Astrocyte (in vitro differentiated cells and primary cell): Measurements from ENCODE around the gene OS9. TPM values are rescaled to one million over a fixed set of nuclear protein-coding genes. Genes with fewer than 3 reads are reported as not detected.

ENCODE experiments used
- DNase-seq: peaks from one replicate; pipeline ENCODE4 v3.0.0-alpha.2; 2010; ENCODE audit warnings: low read depth
- FAIRE-seq: peaks from 2 replicates; lab custom pipeline; 2011; peaks lifted over from hg19 to GRCh38; lab: Jason Lieb, UNC
- H2AFZ ChIP-seq: 2 replicates; pipeline ENCODE4 v1.6.0; 2012; ENCODE audit warnings: low read depth, low read length, inconsistent platforms
- H3K27ac ChIP-seq: 2 replicates; pipeline ENCODE4 v1.5.1; 2011; ENCODE audit warnings: low read depth, low read length, inconsistent platforms
- H3K27me3 ChIP-seq: 2 replicates; pipeline ENCODE4 v1.6.0; 2011; ENCODE audit warnings: low read length, inconsistent platforms; ENCODE audit not compliant: insufficient read depth
- H3K36me3 ChIP-seq: 2 replicates; pipeline ENCODE4 v1.5.1; 2011; ENCODE audit warnings: low read length, inconsistent platforms; ENCODE audit not compliant: insufficient read depth
- H3K4me1 ChIP-seq: 2 replicates; pipeline ENCODE4 v1.5.1; 2011; ENCODE audit warnings: low read length, inconsistent platforms; ENCODE audit not compliant: insufficient read depth
- H3K4me2 ChIP-seq: 2 replicates; pipeline ENCODE4 v1.6.0; 2012; ENCODE audit warnings: low read length, inconsistent platforms
- H3K4me3 ChIP-seq: 2 replicates; pipeline ENCODE4 v1.5.1; 2011; ENCODE audit warnings: low read depth, mild to moderate bottlenecking, low read length, inconsistent platforms; ENCODE audit not compliant: insufficient read depth
- H3K79me2 ChIP-seq: 2 replicates; pipeline ENCODE4 v1.6.0; 2012; ENCODE audit warnings: mild to moderate bottlenecking, low read length, inconsistent platforms; ENCODE audit not compliant: insufficient read depth
- H3K9ac ChIP-seq: 2 replicates; pipeline ENCODE4 v1.6.0; 2012; ENCODE audit warnings: mild to moderate bottlenecking, low read length, inconsistent platforms
- H3K9me3 ChIP-seq: 2 replicates; pipeline ENCODE4 v1.5.1; 2012; ENCODE audit warnings: low read depth, mild to moderate bottlenecking, low read length, inconsistent platforms; ENCODE audit not compliant: insufficient read depth
- H4K20me1 ChIP-seq: 2 replicates; pipeline ENCODE4 v1.6.0; 2012; ENCODE audit warnings: low read length, inconsistent platforms; ENCODE audit not compliant: insufficient read depth
- H3K27ac Mint-ChIP-seq: one replicate; pipeline ENCODE4 v1.8.0; 2021; ENCODE audit warnings: mild to moderate bottlenecking, mixed read lengths; ENCODE audit not compliant: unreplicated experiment
- H3K27me3 Mint-ChIP-seq: one replicate; pipeline ENCODE4 v1.8.0; 2021; ENCODE audit warnings: low read depth, mixed read lengths; ENCODE audit not compliant: unreplicated experiment
- H3K36me3 Mint-ChIP-seq: one replicate; pipeline ENCODE4 v1.8.0; 2021; ENCODE audit warnings: low read depth, mixed read lengths; ENCODE audit not compliant: unreplicated experiment
- H3K4me1 Mint-ChIP-seq: one replicate; pipeline ENCODE4 v1.8.0; 2021; ENCODE audit warnings: low read depth, mixed read lengths; ENCODE audit not compliant: unreplicated experiment
- H3K4me3 Mint-ChIP-seq: one replicate; pipeline ENCODE4 v1.8.0; 2021; ENCODE audit warnings: mild to moderate bottlenecking, moderate library complexity, mixed read lengths; ENCODE audit not compliant: unreplicated experiment
- H3K9me3 Mint-ChIP-seq: one replicate; pipeline ENCODE4 v1.8.0; 2021; ENCODE audit warnings: mild to moderate bottlenecking, mixed read lengths; ENCODE audit not compliant: unreplicated experiment
- EZH2 ChIP-seq: IDR thresholded peaks from 2 replicates; pipeline ENCODE4 v1.6.1; 2012; ENCODE audit warnings: mild to moderate bottlenecking, low read length, inconsistent platforms; ENCODE audit not compliant: insufficient read depth
- total RNA-seq: library from RNA; stranded (reverse); gene quantifications from 2 replicates; pipeline ENCODE4 v1.2.1, GENCODE V29; 2021
- TF ChIP-seq, protein P1 (sequence below): IDR thresholded peaks from 2 replicates; pipeline ENCODE4 v1.5.1; 2011; ENCODE audit warnings: low read depth, mild to moderate bottlenecking, inconsistent platforms, low read length, moderate library complexity; ENCODE audit not compliant: insufficient read depth

OS9 gene
- total RNA-seq, 1 donor from 2014 or later = 194 TPM

DNA sequence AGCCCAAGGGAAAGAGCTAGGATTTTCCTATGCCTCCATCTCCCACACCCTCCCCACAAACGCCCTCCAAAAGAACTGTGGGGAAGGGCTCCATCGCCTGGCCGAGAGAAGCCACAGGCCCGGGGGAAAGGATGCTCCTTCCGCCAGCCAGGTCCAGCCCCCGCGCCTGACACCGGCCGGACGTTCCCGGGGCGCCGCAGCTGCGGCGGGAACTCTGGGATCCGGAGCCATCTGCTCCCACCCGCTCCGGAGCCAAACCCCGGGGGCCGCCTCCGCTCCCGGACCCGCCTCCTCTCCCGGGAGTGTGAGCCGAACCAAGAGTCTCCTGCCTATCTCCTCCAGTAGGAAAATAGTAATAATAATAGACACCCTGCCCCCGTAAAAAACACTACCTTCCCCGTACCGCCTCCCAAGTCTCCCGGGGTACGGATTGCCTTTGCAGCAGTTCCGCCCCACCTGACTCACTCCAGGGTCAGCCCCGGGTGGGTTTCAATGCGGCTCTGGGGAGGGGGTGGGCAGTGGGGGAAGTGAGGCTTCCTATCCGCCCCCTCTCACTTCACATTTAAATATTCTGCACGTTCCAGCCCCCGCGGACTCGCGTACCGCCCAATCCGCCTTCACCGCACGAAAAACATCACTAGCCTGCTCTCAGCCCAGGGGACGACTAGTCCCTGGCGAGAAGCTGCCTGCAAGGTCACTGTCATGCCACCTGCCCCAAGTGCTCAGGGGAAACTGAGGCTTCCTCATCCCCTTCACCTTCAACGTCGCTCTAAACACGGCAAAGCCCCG lies 42.2 kb downstream of the OS9 start:
- Histone ChIP-seq H3K4me2 (peak overlapping the region; percentile 79), H3K4me3 (peak overlapping the region; percentile 41), H3K27me3 (peaks cover 73% of the 10 kb centered on the region), H4K20me1 (peaks cover 9% of the 10 kb centered on the region), H3K9ac (no peak overlapping the region), H3K4me1 (peaks cover 11% of the 10 kb centered on the region), H3K9me3 (no peaks in the 10 kb centered on the region), H2AFZ (peak overlapping the region; percentile 46), H3K36me3 (no peaks in the 10 kb centered on the region), H3K79me2 (no peaks in the 10 kb centered on the region), H3K27ac (no peak overlapping the region)
- peak overlapping the region; percentile 72 for H3K27ac Mint-ChIP-seq
- no peak for FAIRE-seq
- H3K4me3 Mint-ChIP-seq = peak overlapping the region; percentile 83
- peaks cover 19% of the 10 kb centered on the region for H3K4me1 Mint-ChIP-seq
- H3K36me3 Mint-ChIP-seq = peaks cover 3% of the 10 kb centered on the region
- H3K27me3 Mint-ChIP-seq = peaks cover 72% of the 10 kb centered on the region
- peaks cover 5% of the 10 kb centered on the region for H3K9me3 Mint-ChIP-seq
- no peak for DNase-seq
- TF ChIP-seq, protein P1, sequence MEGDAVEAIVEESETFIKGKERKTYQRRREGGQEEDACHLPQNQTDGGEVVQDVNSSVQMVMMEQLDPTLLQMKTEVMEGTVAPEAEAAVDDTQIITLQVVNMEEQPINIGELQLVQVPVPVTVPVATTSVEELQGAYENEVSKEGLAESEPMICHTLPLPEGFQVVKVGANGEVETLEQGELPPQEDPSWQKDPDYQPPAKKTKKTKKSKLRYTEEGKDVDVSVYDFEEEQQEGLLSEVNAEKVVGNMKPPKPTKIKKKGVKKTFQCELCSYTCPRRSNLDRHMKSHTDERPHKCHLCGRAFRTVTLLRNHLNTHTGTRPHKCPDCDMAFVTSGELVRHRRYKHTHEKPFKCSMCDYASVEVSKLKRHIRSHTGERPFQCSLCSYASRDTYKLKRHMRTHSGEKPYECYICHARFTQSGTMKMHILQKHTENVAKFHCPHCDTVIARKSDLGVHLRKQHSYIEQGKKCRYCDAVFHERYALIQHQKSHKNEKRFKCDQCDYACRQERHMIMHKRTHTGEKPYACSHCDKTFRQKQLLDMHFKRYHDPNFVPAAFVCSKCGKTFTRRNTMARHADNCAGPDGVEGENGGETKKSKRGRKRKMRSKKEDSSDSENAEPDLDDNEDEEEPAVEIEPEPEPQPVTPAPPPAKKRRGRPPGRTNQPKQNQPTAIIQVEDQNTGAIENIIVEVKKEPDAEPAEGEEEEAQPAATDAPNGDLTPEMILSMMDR = no peak
- peak; percentile 32 for TF ChIP-seq EZH2

DNA sequence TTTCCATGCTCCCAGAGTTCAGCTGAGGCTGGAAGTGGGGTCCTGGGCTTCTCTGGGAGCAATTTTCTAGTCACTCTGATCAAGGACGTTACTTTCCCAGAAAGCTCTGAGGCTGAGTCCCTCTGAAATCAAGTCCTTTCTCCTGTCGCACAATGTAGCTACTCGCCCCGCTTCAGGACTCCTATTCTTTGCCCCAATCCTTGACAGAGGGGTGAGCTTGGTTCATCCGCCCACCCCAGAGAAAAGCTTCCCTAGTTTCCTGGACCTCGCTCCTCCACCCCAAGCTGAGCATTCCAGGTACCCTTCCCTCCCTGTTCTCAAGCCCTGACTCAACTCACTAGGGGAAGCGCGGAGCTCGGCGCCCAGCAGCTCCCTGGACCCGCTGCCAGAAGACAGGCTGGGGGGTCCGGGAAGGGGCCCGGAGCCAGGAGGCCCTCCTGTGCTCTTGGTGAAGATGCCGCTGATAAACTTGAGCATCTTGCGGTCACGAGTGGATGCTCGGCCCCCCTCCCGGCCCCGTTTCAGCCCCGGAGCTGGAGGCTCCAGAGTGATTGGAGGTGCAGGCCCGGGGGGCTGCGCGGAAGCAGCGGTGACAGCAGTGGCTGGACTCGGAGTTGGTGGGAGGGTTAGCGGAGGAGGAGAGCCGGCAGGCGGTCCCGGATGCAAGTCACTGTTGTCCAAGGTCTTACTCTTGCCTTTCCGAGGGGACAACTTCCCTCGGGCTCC lies 43.0 kb downstream of the OS9 start:
- no peaks in the 10 kb centered on the region for H3K79me2 ChIP-seq
- H4K20me1 ChIP-seq = peaks cover 9% of the 10 kb centered on the region
- Mint-ChIP-seq H3K4me1 (peaks cover 19% of the 10 kb centered on the region), H3K9me3 (peaks cover 1% of the 10 kb centered on the region), H3K4me3 (peak overlapping the region; percentile 83), H3K27me3 (peaks cover 67% of the 10 kb centered on the region), H3K27ac (no peak overlapping the region), H3K36me3 (peaks cover 3% of the 10 kb centered on the region)
- no peak overlapping the region for H2AFZ ChIP-seq
- H3K4me1 ChIP-seq = peaks cover 11% of the 10 kb centered on the region
- DNase-seq = no peak
- H3K4me3 ChIP-seq = no peak overlapping the region
- H3K9ac ChIP-seq = no peak overlapping the region
- peak; percentile 18 for TF ChIP-seq EZH2
- TF ChIP-seq, protein P1 = no peak
- no peak for FAIRE-seq
- no peaks in the 10 kb centered on the region for H3K9me3 ChIP-seq
- H3K36me3 ChIP-seq = no peaks in the 10 kb centered on the region
- H3K27me3 ChIP-seq = peaks cover 75% of the 10 kb centered on the region
- H3K4me2 ChIP-seq = peak overlapping the region; percentile 79
- no peak overlapping the region for H3K27ac ChIP-seq
